Astrocyte of the spinal cord (primary cell): ENCODE data around the gene CLEC12A.

Experiments
- DNase-seq: peaks from one replicate; pipeline ENCODE4 v3.0.0; 2011; ENCODE audit warnings: low read depth, low spot score
- H3K4me3 ChIP-seq: 2 replicates; pipeline ENCODE4 v1.5.1; 2011; ENCODE audit warnings: low read depth, mild to moderate bottlenecking, low read length, moderate library complexity
- CTCF ChIP-seq: IDR thresholded peaks from 2 replicates; pipeline ENCODE4 v1.5.1; 2012; ENCODE audit warnings: low read depth, mild to moderate bottlenecking, low read length, inconsistent platforms
- in situ Hi-C: cut with HindIII; loops from 2 replicates; pipeline ENCODE4 v1.10.0; 2017; ENCODE audit warnings: low sequenced_read_pairs

CLEC12A gene

GRCh38 chr12:9980126-9980525 lies 8.9 kb downstream of the CLEC12A start:
- in situ Hi-C loops: no loop called here
- no peak overlapping the region for H3K4me3 ChIP-seq
- TF ChIP-seq CTCF: no peak
- DNase-seq: no peak

GRCh38 chr12:9991876-9992275 lies 20.7 kb downstream of the CLEC12A start:
- in situ Hi-C loops: no loop called here
- no peak for DNase-seq
- H3K4me3 ChIP-seq: no peak overlapping the region
- TF ChIP-seq CTCF: no peak

DNA sequence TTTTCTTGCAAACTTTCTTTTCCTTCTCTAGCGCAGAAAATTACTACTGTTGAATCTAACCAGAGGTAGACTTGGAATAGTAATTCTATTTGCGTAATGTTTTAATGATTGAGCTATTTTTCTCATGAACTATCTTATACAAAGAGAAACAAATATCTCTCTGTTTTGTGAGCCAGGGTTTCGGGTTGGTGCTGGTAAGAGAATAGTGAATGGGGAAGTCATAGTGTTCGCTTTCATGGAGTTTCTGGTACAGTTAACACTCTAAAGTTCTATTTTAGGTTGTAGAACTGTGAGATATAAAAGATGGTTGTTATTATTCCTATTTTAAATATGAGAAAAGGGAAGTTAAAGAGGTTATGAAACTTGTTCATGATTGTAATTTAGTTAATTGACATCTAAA lies 21.1 kb downstream of the CLEC12A start:
- no peak overlapping the region for H3K4me3 ChIP-seq
- no peak for TF ChIP-seq CTCF
- in situ Hi-C loops: no loop called here
- DNase-seq: no peak

- no peak within 1 kb of the TSS for H3K4me3 ChIP-seq
- in situ Hi-C loops: no loop called here
- no peak for DNase-seq
- TF ChIP-seq CTCF: no peak
Measured at GRCh38 chr12:9999016-9999415, 27.8 kb downstream of the CLEC12A start, which contains the start of gene CLEC1B. CLEC1B (minus strand) TSS chr12:9999121; CDS start chr12:9999100, 21 bp downstream.

- in situ Hi-C loops: no loop called here
- no peak for DNase-seq
- no peak for TF ChIP-seq CTCF
- no peak overlapping the region for H3K4me3 ChIP-seq
Measured at GRCh38 chr12:10001171-10001776, 30.1 kb downstream of the CLEC12A start.

- in situ Hi-C loops: no loop called here
- no peak overlapping the region for H3K4me3 ChIP-seq
- no peak for DNase-seq
- TF ChIP-seq CTCF: no peak
Measured at GRCh38 chr12:10012630-10013330, 41.6 kb downstream of the CLEC12A start.
